HCT116 (cell line): ENCODE data around the gene RTKN2. TPM values are rescaled to one million over a fixed set of nuclear protein-coding genes. Genes with fewer than 3 reads are reported as not detected.

Source experiments
- ATAC-seq: fragments of 200-7000 bp; cut with Tn5 transposase; 2 replicates; pipeline ENCODE4 v1.9.1; 2020; ENCODE audit warnings: mild to moderate bottlenecking, moderate library complexity
- BruUV-seq: library from RNA; stranded (reverse); fragments of 400-500 nt; replicated peaks from 2 replicates; lab custom pipeline; 2021; lab: Mats Ljungman, UMichigan
- CTCF ChIA-PET: fragments of 300-600 bp; sonication (Branson Sonifier 250); formaldehyde crosslinking; loops from one replicate; lab custom pipeline; 2021; ENCODE audit warnings: antibody characterized with exemption; lab: Charles Lee
- POLR2A ChIA-PET: fragments of 300-600, 350-600 bp; sonication (Branson Sonifier 250); formaldehyde crosslinking; loops from one replicate; lab custom pipeline; 2021; ENCODE audit warnings: antibody characterized with exemption; lab: Charles Lee
- RAD21 ChIA-PET, 2 experiments: fragments of 300-600 bp; sonication (Branson Sonifier 250); formaldehyde crosslinking; loops; one replicate each; lab custom pipeline; 2023; ENCODE audit warnings: low total read pairs in 2 of 2; ENCODE audit not compliant: uncharacterized antibody in 2 of 2, unreplicated experiment in 2 of 2, low non-redundant PET in 1 of 2; lab: Charles Lee
- DNase-seq: peaks from one replicate; pipeline ENCODE4 v3.0.0-alpha.2; 2010; ENCODE audit warnings: low read depth, low spot score
- H2AFZ ChIP-seq: fragments of 200-600 bp; shearing (Covaris generic), sonication (generic); 2 replicates; pipeline ENCODE4 v1.6.1; 2017; ENCODE audit warnings: low read depth, mixed run types, mixed read lengths, antibody characterized with exemption, low read length; ENCODE audit not compliant: poor library complexity, severe bottlenecking
- H3K27ac ChIP-seq: 2 replicates; pipeline ENCODE4 v1.5.1; 2012; ENCODE audit warnings: low read depth, low read length
- H3K27me3 ChIP-seq: fragments of 200-600 bp; sonication (generic); 2 replicates; pipeline ENCODE4 v1.6.1; 2016; ENCODE audit warnings: mixed run types, low read length, mixed read lengths; ENCODE audit not compliant: insufficient read depth
- H3K36me3 ChIP-seq, 2 experiments: fragments of 200-500 bp in 1 of 2; fragments of 200-600 bp in 1 of 2; sonication (Bioruptor generic) in 1 of 2; sonication (generic) in 1 of 2; 2 replicates each; pipeline versions ENCODE4 v1.5.1 to v1.6.1; 2014 to 2016; ENCODE audit warnings: low read length in 2 of 2, inconsistent platforms in 1 of 2, mixed read lengths in 1 of 2, mixed run types in 1 of 2; ENCODE audit not compliant: insufficient read depth in 2 of 2, control insufficient read depth in 1 of 2
- H3K4me1 ChIP-seq, 2 experiments: fragments of 200-600 bp in 1 of 2; sonication (generic) in 1 of 2; 2 replicates each; pipeline versions ENCODE4 v1.5.1 to v1.6.1; 2012 to 2017; ENCODE audit warnings: low read length in 2 of 2, inconsistent platforms in 1 of 2, mild to moderate bottlenecking in 1 of 2, mixed read lengths in 1 of 2, mixed run types in 1 of 2, moderate library complexity in 1 of 2; ENCODE audit not compliant: insufficient read depth in 2 of 2, control insufficient read depth in 1 of 2
- H3K4me2 ChIP-seq: fragments of 200-600 bp; sonication (generic); 2 replicates; pipeline ENCODE4 v1.6.1; 2017; ENCODE audit warnings: mixed run types, low read length, mixed read lengths
- H3K4me3 ChIP-seq, 2 experiments: fragments of 200-600 bp in 1 of 2; sonication (generic) in 1 of 2; replicated peaks in 1 of 2; 2 replicates each; pipeline ENCODE4 v1.5.1; 2011 to 2016; ENCODE audit warnings: low read length in 2 of 2, control low read depth in 1 of 2, low read depth in 1 of 2, mild to moderate bottlenecking in 1 of 2, mixed read lengths in 1 of 2, mixed run types in 1 of 2
- H3K79me2 ChIP-seq: fragments of 200-600 bp; sonication (generic); 2 replicates; pipeline ENCODE4 v1.6.1; 2017; ENCODE audit warnings: mild to moderate bottlenecking, mixed run types, low read length, moderate library complexity, mixed read lengths; ENCODE audit not compliant: insufficient read depth
- H3K9ac ChIP-seq: fragments of 200-600 bp; sonication (generic); 2 replicates; pipeline ENCODE4 v1.6.1; 2016; ENCODE audit warnings: low read length, mixed read lengths
- H3K9me2 ChIP-seq: fragments of 200-600 bp; sonication (generic), shearing (Covaris generic); 2 replicates; pipeline ENCODE4 v1.6.1; 2017; ENCODE audit warnings: mixed run types, mild to moderate bottlenecking, moderate library complexity; ENCODE audit not compliant: insufficient read depth
- H3K9me3 ChIP-seq, 2 experiments: fragments of 200-500 bp in 1 of 2; fragments of 200-600 bp in 1 of 2; sonication (Bioruptor generic) in 1 of 2; sonication (generic) in 1 of 2; 2 replicates each; pipeline ENCODE4 v1.6.1; 2014 to 2017; ENCODE audit warnings: low read length in 2 of 2, mixed read lengths in 2 of 2, inconsistent platforms in 1 of 2, low read depth in 1 of 2, mild to moderate bottlenecking in 1 of 2, mixed run types in 1 of 2, moderate library complexity in 1 of 2; ENCODE audit not compliant: control insufficient read depth in 1 of 2, insufficient read depth in 1 of 2
- H4K20me1 ChIP-seq: fragments of 200-600 bp; sonication (generic), shearing (Covaris generic); 2 replicates; pipeline ENCODE4 v1.6.1; 2017; ENCODE audit warnings: mixed run types, mild to moderate bottlenecking, moderate library complexity; ENCODE audit not compliant: insufficient read depth
- CBX3 ChIP-seq: IDR thresholded peaks from 2 replicates; pipeline ENCODE4 v1.6.1; 2012; ENCODE audit warnings: low read depth
- CEBPB ChIP-seq: IDR thresholded peaks from 2 replicates; pipeline ENCODE4 v1.6.1; 2012; ENCODE audit warnings: low read depth
- EGR1 ChIP-seq: IDR thresholded peaks from 2 replicates; pipeline ENCODE4 v1.6.1; 2012; ENCODE audit warnings: low read depth
- FOSL1 ChIP-seq: IDR thresholded peaks from 2 replicates; pipeline ENCODE4 v1.6.1; 2012; ENCODE audit warnings: low read depth
- SIN3A ChIP-seq: IDR thresholded peaks from 2 replicates; pipeline ENCODE4 v1.6.1; 2012; ENCODE audit warnings: low read depth
- SP1 ChIP-seq: IDR thresholded peaks from 2 replicates; pipeline ENCODE4 v1.6.1; 2012; ENCODE audit warnings: low read depth
- intact Hi-C: fragments of 100-400 bp; cut with micrococcal nuclease; formaldehyde crosslinking; loops from 2 replicates; pipeline ENCODE4 v1.10.0; 2022
- total RNA-seq: library from RNA; stranded (reverse); gene quantifications from one replicate; pipeline ENCODE4 v1.2.1, GENCODE V29; 2021; ENCODE audit not compliant: unreplicated experiment
- TF ChIP-seq, protein P1 (sequence below): IDR thresholded peaks from 2 replicates; pipeline ENCODE4 v1.6.1; 2012; ENCODE audit warnings: low read depth
- TF ChIP-seq, protein P2 (sequence below), 3 experiments: fragments of 200-600 bp in 1 of 3; sonication (generic) in 1 of 3; IDR thresholded peaks in 2 of 3; conservative IDR thresholded peaks in 1 of 3; 2 replicates each; pipeline ENCODE4 v1.5.1; 2012 to 2017; ENCODE audit warnings: low read depth in 2 of 3, low read length in 2 of 3, antibody characterized with exemption in 1 of 3, borderline replicate concordance in 1 of 3, control low read depth in 1 of 3, mild to moderate bottlenecking in 1 of 3, mixed read lengths in 1 of 3, mixed run types in 1 of 3, moderate library complexity in 1 of 3; ENCODE audit not compliant: insufficient read depth in 1 of 3
- TF ChIP-seq, protein P3 (sequence below): IDR thresholded peaks from 2 replicates; pipeline ENCODE4 v1.6.1; 2011; ENCODE audit warnings: mild to moderate bottlenecking, low read length, moderate library complexity; ENCODE audit not compliant: insufficient replicate concordance; ENCODE audit errors: extremely low read depth
- TF ChIP-seq, protein P4 (sequence below): IDR thresholded peaks from 2 replicates; pipeline ENCODE4 v1.6.1; 2012

Gene RTKN2
- total RNA-seq, 1 experiment from 2014 or later, result 7.9 TPM

DNA sequence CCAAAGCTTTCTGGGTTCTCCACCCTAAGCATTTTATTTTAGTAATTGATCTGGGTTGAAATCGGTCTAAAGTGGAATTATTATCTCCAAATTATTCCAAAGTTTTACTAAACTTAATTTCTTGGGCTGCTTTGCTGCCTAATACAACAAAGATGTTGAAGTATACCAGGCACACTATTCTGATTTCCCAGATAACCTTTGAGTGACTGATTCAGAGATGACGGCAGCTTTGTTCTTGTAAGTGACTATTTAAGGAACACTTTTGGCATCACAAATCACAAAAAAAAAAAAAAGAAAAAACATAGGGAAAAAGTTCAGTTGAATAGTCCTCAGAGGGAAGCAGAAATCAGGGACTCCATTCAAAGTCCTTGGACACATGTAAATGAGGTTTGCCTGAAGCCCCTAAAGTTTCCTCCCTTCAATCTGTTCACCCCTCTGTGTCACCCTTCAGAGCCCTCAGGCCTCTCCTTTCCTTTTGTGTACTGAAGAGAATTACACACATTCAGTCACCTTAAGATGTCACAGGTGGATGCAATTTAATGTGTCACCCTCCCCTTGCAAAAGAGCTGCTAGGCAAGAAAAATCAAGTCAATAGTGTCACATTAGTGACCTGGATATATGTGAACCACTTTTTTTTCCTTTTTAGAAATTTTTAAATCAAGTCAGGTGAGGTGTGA, 81.5 kb downstream of the RTKN2 start (continued):
- TF ChIP-seq CBX3 (no peak), EGR1 (no peak)
- TF ChIP-seq, protein P1, sequence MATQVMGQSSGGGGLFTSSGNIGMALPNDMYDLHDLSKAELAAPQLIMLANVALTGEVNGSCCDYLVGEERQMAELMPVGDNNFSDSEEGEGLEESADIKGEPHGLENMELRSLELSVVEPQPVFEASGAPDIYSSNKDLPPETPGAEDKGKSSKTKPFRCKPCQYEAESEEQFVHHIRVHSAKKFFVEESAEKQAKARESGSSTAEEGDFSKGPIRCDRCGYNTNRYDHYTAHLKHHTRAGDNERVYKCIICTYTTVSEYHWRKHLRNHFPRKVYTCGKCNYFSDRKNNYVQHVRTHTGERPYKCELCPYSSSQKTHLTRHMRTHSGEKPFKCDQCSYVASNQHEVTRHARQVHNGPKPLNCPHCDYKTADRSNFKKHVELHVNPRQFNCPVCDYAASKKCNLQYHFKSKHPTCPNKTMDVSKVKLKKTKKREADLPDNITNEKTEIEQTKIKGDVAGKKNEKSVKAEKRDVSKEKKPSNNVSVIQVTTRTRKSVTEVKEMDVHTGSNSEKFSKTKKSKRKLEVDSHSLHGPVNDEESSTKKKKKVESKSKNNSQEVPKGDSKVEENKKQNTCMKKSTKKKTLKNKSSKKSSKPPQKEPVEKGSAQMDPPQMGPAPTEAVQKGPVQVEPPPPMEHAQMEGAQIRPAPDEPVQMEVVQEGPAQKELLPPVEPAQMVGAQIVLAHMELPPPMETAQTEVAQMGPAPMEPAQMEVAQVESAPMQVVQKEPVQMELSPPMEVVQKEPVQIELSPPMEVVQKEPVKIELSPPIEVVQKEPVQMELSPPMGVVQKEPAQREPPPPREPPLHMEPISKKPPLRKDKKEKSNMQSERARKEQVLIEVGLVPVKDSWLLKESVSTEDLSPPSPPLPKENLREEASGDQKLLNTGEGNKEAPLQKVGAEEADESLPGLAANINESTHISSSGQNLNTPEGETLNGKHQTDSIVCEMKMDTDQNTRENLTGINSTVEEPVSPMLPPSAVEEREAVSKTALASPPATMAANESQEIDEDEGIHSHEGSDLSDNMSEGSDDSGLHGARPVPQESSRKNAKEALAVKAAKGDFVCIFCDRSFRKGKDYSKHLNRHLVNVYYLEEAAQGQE, result no peak

DNA sequence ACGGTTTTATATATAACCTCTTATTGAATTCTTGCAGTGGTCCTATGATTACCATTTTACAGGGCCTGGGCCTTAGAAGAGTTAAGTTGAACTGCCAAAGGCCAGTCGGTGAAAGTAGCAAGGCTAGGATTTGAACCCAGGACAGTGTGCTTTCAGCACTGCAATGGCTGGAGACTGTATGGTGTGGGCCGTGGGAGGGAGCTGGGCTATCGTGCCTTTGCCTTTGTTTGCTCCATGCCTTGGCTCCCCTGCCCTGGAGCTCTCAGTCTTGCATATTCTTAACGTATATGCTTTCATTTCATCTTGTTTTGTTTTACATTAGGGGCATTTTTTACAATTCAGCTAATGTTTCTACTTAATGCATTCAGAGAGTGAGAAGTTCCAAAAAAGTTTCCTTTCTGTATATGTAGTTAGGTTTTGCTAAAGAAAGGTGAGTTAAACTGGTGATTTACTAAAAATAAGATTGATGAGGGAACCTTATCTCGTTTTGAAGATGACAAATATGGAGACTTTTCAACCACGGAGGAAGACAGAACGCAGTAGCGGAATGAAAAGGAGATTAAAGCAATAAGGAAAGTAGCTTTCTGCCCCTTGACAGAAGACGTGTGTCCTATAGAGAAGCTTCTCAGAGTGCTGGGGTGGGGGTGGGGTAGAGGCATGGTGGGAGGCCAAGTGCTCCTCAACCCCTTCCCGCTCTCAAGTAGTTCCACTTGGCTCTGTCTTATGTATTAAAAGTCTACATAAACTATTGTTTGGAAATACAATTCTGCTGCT, 82.5 kb downstream of the RTKN2 start:
- Histone ChIP-seq H3K27me3 (no peaks in the 10 kb centered on the region), H3K4me3 (no peak overlapping the region), H3K4me2 (no peak overlapping the region), H3K36me3 (no peaks in the 10 kb centered on the region), H3K9me2 (no peaks in the 10 kb centered on the region), H3K9ac (no peak overlapping the region), H2AFZ (no peak overlapping the region), H3K9me3 (no peaks in the 10 kb centered on the region), H3K79me2 (no peaks in the 10 kb centered on the region), H3K4me1 (no peaks in the 10 kb centered on the region), H3K27ac (no peak overlapping the region), H4K20me1 (no peaks in the 10 kb centered on the region)
- ChIA-PET CTCF (no interaction called here), RAD21 (no interaction called here), POLR2A (no interaction called here)
- no TSS peak for BruUV-seq
- intact Hi-C loops, result no loop called here
- DNase-seq (no peak), ATAC-seq (no peak)
- TF ChIP-seq, protein P1, result no peak
- no peak for TF ChIP-seq SP1
- no peak for TF ChIP-seq EGR1
- no peak for TF ChIP-seq CBX3
- TF ChIP-seq FOSL1, result no peak
- no peak for TF ChIP-seq SIN3A
- TF ChIP-seq, protein P2, sequence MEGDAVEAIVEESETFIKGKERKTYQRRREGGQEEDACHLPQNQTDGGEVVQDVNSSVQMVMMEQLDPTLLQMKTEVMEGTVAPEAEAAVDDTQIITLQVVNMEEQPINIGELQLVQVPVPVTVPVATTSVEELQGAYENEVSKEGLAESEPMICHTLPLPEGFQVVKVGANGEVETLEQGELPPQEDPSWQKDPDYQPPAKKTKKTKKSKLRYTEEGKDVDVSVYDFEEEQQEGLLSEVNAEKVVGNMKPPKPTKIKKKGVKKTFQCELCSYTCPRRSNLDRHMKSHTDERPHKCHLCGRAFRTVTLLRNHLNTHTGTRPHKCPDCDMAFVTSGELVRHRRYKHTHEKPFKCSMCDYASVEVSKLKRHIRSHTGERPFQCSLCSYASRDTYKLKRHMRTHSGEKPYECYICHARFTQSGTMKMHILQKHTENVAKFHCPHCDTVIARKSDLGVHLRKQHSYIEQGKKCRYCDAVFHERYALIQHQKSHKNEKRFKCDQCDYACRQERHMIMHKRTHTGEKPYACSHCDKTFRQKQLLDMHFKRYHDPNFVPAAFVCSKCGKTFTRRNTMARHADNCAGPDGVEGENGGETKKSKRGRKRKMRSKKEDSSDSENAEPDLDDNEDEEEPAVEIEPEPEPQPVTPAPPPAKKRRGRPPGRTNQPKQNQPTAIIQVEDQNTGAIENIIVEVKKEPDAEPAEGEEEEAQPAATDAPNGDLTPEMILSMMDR (IDR thresholded peaks at IDR 0.05 in 2 of 3, conservative IDR thresholded peaks at IDR 0.05 in 1 of 3; ENCODE audit: borderline replicate concordance in 1 of 3, insufficient read depth in 1 of 3, low read depth in 2 of 3, low read length in 2 of 3), result no peak
- TF ChIP-seq CEBPB, result no peak
- TF ChIP-seq, protein P3, sequence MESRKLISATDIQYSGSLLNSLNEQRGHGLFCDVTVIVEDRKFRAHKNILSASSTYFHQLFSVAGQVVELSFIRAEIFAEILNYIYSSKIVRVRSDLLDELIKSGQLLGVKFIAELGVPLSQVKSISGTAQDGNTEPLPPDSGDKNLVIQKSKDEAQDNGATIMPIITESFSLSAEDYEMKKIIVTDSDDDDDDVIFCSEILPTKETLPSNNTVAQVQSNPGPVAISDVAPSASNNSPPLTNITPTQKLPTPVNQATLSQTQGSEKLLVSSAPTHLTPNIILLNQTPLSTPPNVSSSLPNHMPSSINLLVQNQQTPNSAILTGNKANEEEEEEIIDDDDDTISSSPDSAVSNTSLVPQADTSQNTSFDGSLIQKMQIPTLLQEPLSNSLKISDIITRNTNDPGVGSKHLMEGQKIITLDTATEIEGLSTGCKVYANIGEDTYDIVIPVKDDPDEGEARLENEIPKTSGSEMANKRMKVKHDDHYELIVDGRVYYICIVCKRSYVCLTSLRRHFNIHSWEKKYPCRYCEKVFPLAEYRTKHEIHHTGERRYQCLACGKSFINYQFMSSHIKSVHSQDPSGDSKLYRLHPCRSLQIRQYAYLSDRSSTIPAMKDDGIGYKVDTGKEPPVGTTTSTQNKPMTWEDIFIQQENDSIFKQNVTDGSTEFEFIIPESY, result no peak
- TF ChIP-seq, protein P4, sequence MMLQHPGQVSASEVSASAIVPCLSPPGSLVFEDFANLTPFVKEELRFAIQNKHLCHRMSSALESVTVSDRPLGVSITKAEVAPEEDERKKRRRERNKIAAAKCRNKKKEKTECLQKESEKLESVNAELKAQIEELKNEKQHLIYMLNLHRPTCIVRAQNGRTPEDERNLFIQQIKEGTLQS, result no peak
